IPS-18c (cell line): ENCODE results near the gene UBE2L3.
A peak's percentile ranks its signal among the peaks of the same experiment; 100 is the strongest.
"Not testable (repeated sequence)": the region's sequence is repeated elsewhere in the genome, so short reads cannot be mapped to it uniquely, and the experiment has no call there.

Experiments used
- H3K4me3 ChIP-seq: 2 replicates; pipeline ENCODE4 v1.7.0; 2013; ENCODE audit warnings: low read depth, mild to moderate bottlenecking, low read length, moderate library complexity; ENCODE audit not compliant: insufficient read depth
- H3K9me3 ChIP-seq: one replicate; pipeline ENCODE4 v1.6.1; 2013; ENCODE audit warnings: mild to moderate bottlenecking, low read length, moderate library complexity; ENCODE audit not compliant: control insufficient read depth, insufficient read depth

Gene UBE2L3

GRCh38 chr22:21569076-21569427 is 1.5 kb downstream of the UBE2L3 start:
- H3K9me3 ChIP-seq, result not testable (repeated sequence)
- peak overlapping the region; percentile 92; the same call in 1 of the 2 replicates for H3K4me3 ChIP-seq

GRCh38 chr22:21569459-21570170 is 2.1 kb downstream of the UBE2L3 start:
- H3K4me3 ChIP-seq, result no peak overlapping the region
- peaks cover 2% of the 10 kb centered on the region for H3K9me3 ChIP-seq

- H3K4me3 ChIP-seq, result no peak overlapping the region
- peaks cover 2% of the 10 kb centered on the region for H3K9me3 ChIP-seq
Measured at GRCh38 chr22:21570398-21570797, 2.9 kb downstream of the UBE2L3 start.

- Histone ChIP-seq H3K9me3 (peaks cover 2% of the 10 kb centered on the region), H3K4me3 (no peak overlapping the region)
Measured at GRCh38 chr22:21571679-21572078, 4.2 kb downstream of the UBE2L3 start.

GRCh38 chr22:21573293-21573734 is 5.8 kb downstream of the UBE2L3 start:
- H3K9me3 ChIP-seq, result peaks cover 2% of the 10 kb centered on the region
- H3K4me3 ChIP-seq, result no peak overlapping the region; the same call in 1 of the 2 replicates

GRCh38 chr22:21573750-21574494 is 6.4 kb downstream of the UBE2L3 start:
- no peak overlapping the region; the same call in 1 of the 2 replicates for H3K4me3 ChIP-seq

GRCh38 chr22:21579474-21579851 is 11.9 kb downstream of the UBE2L3 start:
- H3K4me3 ChIP-seq, result no peak overlapping the region

More at GRCh38 chr22:21573750-21574494, 6.4 kb downstream of the UBE2L3 start:
- H3K9me3 ChIP-seq, result peaks cover 2% of the 10 kb centered on the region

GRCh38 chr22:21580623-21581007 is 13.1 kb downstream of the UBE2L3 start:
- H3K9me3 ChIP-seq, H3K4me3 ChIP-seq: not testable (repeated sequence)

More at GRCh38 chr22:21579474-21579851, 11.9 kb downstream of the UBE2L3 start:
- H3K9me3 ChIP-seq, result no peaks in the 10 kb centered on the region

- not testable (repeated sequence) for H3K4me3 ChIP-seq, H3K9me3 ChIP-seq
Measured at GRCh38 chr22:21581009-21581713, 13.6 kb downstream of the UBE2L3 start.

- Histone ChIP-seq H3K9me3 (no peaks in the 10 kb centered on the region), H3K4me3 (no peak overlapping the region)
Measured at GRCh38 chr22:21582801-21583740, 15.6 kb downstream of the UBE2L3 start.

- Histone ChIP-seq H3K9me3 (no peaks in the 10 kb centered on the region), H3K4me3 (no peak overlapping the region)
Measured at GRCh38 chr22:21585389-21585788, 17.9 kb downstream of the UBE2L3 start.

GRCh38 chr22:21587803-21588611 is 20.5 kb downstream of the UBE2L3 start:
- H3K4me3 ChIP-seq, result no peak overlapping the region
- H3K9me3 ChIP-seq, result no peaks in the 10 kb centered on the region

GRCh38 chr22:21589396-21589795 is 21.9 kb downstream of the UBE2L3 start:
- Histone ChIP-seq H3K4me3 (no peak overlapping the region), H3K9me3 (no peaks in the 10 kb centered on the region)

- Histone ChIP-seq H3K9me3 (no peaks in the 10 kb centered on the region), H3K4me3 (no peak overlapping the region)
Measured at GRCh38 chr22:21590809-21591641, 23.5 kb downstream of the UBE2L3 start.

GRCh38 chr22:21591695-21592094 is 24.2 kb downstream of the UBE2L3 start:
- Histone ChIP-seq H3K9me3 (no peaks in the 10 kb centered on the region), H3K4me3 (no peak overlapping the region)
